Spleen (tissue), 11 donors: Measurements from ENCODE around the gene GID8. TPM values are rescaled to one million over a fixed set of nuclear protein-coding genes. Genes with fewer than 3 reads are reported as not detected.

Experiments used
- DNase-seq: peaks from one replicate; pipeline ENCODE4 v3.0.0-alpha.2; 2020
- H3K27ac ChIP-seq, 8 donors: fragments of 200-600 bp; sonication (generic) in 7 of 8; 1 replicate in 4 of 8; 2 replicates in 4 of 8; pipeline versions ENCODE4 v1.5.0 to v1.8.0; 2016 to 2021; ENCODE audit warnings: inconsistent platforms in 4 of 8, mild to moderate bottlenecking in 4 of 8, moderate library complexity in 1 of 8
- H3K27me3 ChIP-seq, 7 donors: fragments of 200-600 bp; sonication (generic) in 6 of 7; replicated peaks in 1 of 7; 1 replicate in 4 of 7; 2 replicates in 3 of 7; pipeline versions ENCODE4 v1.5.0 to v1.8.0; 2016 to 2021; ENCODE audit warnings: inconsistent platforms in 3 of 7, mild to moderate bottlenecking in 1 of 7
- H3K36me3 ChIP-seq, 6 donors: fragments of 200-600 bp; sonication (generic) in 5 of 6; 1 replicate in 4 of 6; 2 replicates in 2 of 6; pipeline versions ENCODE4 v1.5.0 to v1.8.0; 2016 to 2021; ENCODE audit warnings: inconsistent platforms in 2 of 6
- H3K4me1 ChIP-seq, 6 donors: fragments of 200-600 bp; sonication (generic) in 5 of 6; 1 replicate in 3 of 6; 2 replicates in 3 of 6; pipeline versions ENCODE4 v1.5.0 to v1.8.0; 2016 to 2021; ENCODE audit warnings: inconsistent platforms in 3 of 6
- H3K4me3 ChIP-seq, 8 donors: fragments of 200-600 bp; sonication (generic) in 7 of 8; 1 replicate in 4 of 8; 2 replicates in 4 of 8; pipeline versions ENCODE4 v1.5.0 to v1.8.0; 2016 to 2021; ENCODE audit warnings: inconsistent platforms in 4 of 8, mild to moderate bottlenecking in 4 of 8, moderate library complexity in 2 of 8
- H3K9me3 ChIP-seq, 8 donors: fragments of 200-600 bp; sonication (generic) in 7 of 8; 1 replicate in 4 of 8; 2 replicates in 4 of 8; pipeline versions ENCODE4 v1.5.0 to v1.8.0; 2016 to 2021; ENCODE audit warnings: inconsistent platforms in 4 of 8
- CTCF ChIP-seq, 11 experiments: fragments of 200-600 bp in 7 of 11; fragments of 450-650 bp in 4 of 11; sonication (generic) in 4 of 11; IDR thresholded peaks in 8 of 11; conservative IDR thresholded peaks in 3 of 11; 1 replicate in 7 of 11; 2 replicates in 4 of 11; pipeline versions ENCODE4 v1.4.0 to v1.8.0; 2016 to 2021; ENCODE audit warnings: antibody characterized with exemption in 11 of 11, inconsistent platforms in 4 of 11, mild to moderate bottlenecking in 1 of 11
- POLR2A ChIP-seq, 3 donors: fragments of 450-650 bp; IDR thresholded peaks; one replicate each; pipeline ENCODE4 v1.5.1; 2017; ENCODE audit warnings: antibody characterized with exemption in 3 of 3, mild to moderate bottlenecking in 1 of 3
- POLR2AphosphoS5 ChIP-seq, 3 donors: sonication (generic); formaldehyde crosslinking; IDR thresholded peaks; one replicate each; pipeline ENCODE4 v1.5.1; 2017; ENCODE audit warnings: antibody characterized with exemption in 3 of 3
- WGBS, 5 donors: extraction: QIAGEN DNeasy Blood & Tissue Kit in 3 of 5; methylation state at CpG; one replicate each; pipeline versions ENCODE4 v1.1.5 to v1.1.7; 2013 to 2018; 5-methylcytosine and 5-hydroxymethylcytosine counted together
- intact Hi-C: fragments of 100-400 bp; cut with DNase I; formaldehyde crosslinking; loops from one replicate; pipeline ENCODE4 v1.15.0; 2023; ENCODE audit warnings: low total_unique reads
- polyA plus RNA-seq, 3 donors: library from polyadenylated mRNA; stranded (reverse); fragments of 200-250 nt; gene quantifications; one replicate each; pipeline ENCODE4 v1.2.1, GENCODE V29; 2013
- total RNA-seq, 7 donors: library from RNA; depleted of rRNA in 3 of 7; stranded (reverse); fragments of >200 nt in 3 of 7; fragmentation: NEBNext Ultra II Directional in 4 of 7; extraction: Animal tissue kit (Norgen Biotek cat#: 25700) in 4 of 7; gene quantifications; one replicate each; pipeline versions ENCODE4 v1.1.0 to v1.2.1, GENCODE V29; 2016 to 2021
- donor health status: healthy with polysubstance abuse.
- donor health status: DM: no; HTN: no; CAD: no; lungs with moderate emphysema.
- donor health status: DM: no; HTN: no; CAD: no.
- donor health status: Bipolar disorder and iron deficiency.
- donor health status: healthy.
- donor health status: DM: no; HTN: no; CAD: no.
- donor health status: DM: yes; HTN: yes; CAD: no.

Gene GID8
- total and polyA plus RNA-seq, 10 donors: 9.7 to 33.3 (median 28.1) TPM

- intact Hi-C loops: no loop called here
- no peaks in the 10 kb centered on the region for H3K9me3 ChIP-seq
- no peak for DNase-seq
- peaks cover 5 to 16% (median 13%) of the 10 kb centered on the region in 6 donors for H3K4me1 ChIP-seq
- no peak overlapping the region for H3K27ac ChIP-seq
- TF ChIP-seq CTCF (IDR thresholded peaks at IDR 0.05 in 8 of 11, conservative IDR thresholded peaks at IDR 0.05 in 3 of 11): no peak
- no peak for TF ChIP-seq POLR2A (IDR thresholded peaks at IDR 0.05)
- TF ChIP-seq POLR2AphosphoS5 (IDR thresholded peaks at IDR 0.05): no peak
- H3K4me3 ChIP-seq: no peak overlapping the region
- WGBS, 5 donors: 64 to 80% (median 77%) methylated on average over 8 to 10 of the region's 10 CpGs
- peaks cover 0 to 16% (median 0%) of the 10 kb centered on the region in 6 donors for H3K36me3 ChIP-seq
- H3K27me3 ChIP-seq: peaks cover 0 to 68% (median 54%) of the 10 kb centered on the region in 7 donors
Observed at GRCh38 chr20:62971211-62971949, 33.4 kb downstream of the GID8 start.

- Histone ChIP-seq H3K27me3 (peaks cover 0 to 76% (median 62%) of the 10 kb centered on the region in 7 donors), H3K4me1 (peaks cover 5 to 21% (median 15%) of the 10 kb centered on the region in 6 donors), H3K36me3 (peaks cover 0 to 8% (median 0%) of the 10 kb centered on the region in 6 donors), H3K4me3 (peak overlapping the region in 6 of 8 donors; percentile 16 to 62 (median 24)), H3K27ac (no peak overlapping the region), H3K9me3 (no peaks in the 10 kb centered on the region)
- TF ChIP-seq POLR2AphosphoS5 (IDR thresholded peaks at IDR 0.05) (peak; percentile 32 to 70 (median 59)), CTCF (IDR thresholded peaks at IDR 0.05 in 8 of 11, conservative IDR thresholded peaks at IDR 0.05 in 3 of 11) (peak; percentile 79 to 95 (median 88)), POLR2A (IDR thresholded peaks at IDR 0.05) (no peak)
- DNase-seq: peak; percentile 95
- 3 to 7% (median 4%) methylated on average over 30 to 38 of the region's 38 CpGs for WGBS, 5 donors
- intact Hi-C loops: loop anchor here (2.0 kb wide), 1 partner anchor 37 kb away; no protein-coding TSS in a partner anchor
Observed at GRCh38 chr20:62971950-62972844, 34.2 kb downstream of the GID8 start.

GRCh38 chr20:62972845-62973745 lies 35.1 kb downstream of the GID8 start:
- Histone ChIP-seq H3K4me1 (peaks cover 5 to 30% (median 24%) of the 10 kb centered on the region in 6 donors), H3K4me3 (peak overlapping the region in 6 of 8 donors; percentile 16 to 62 (median 24)), H3K9me3 (no peaks in the 10 kb centered on the region), H3K27me3 (peaks cover 0 to 85% (median 71%) of the 10 kb centered on the region in 7 donors), H3K27ac (no peak overlapping the region), H3K36me3 (no peaks in the 10 kb centered on the region)
- 15 to 24% (median 22%) methylated on average over 34 to 48 of the region's 48 CpGs for WGBS, 5 donors
- intact Hi-C loops: loop anchor here (2.0 kb wide), 1 partner anchor 36 kb away; no protein-coding TSS in a partner anchor
- DNase-seq: no peak
- TF ChIP-seq POLR2A (IDR thresholded peaks at IDR 0.05) (no peak), POLR2AphosphoS5 (IDR thresholded peaks at IDR 0.05) (no peak), CTCF (IDR thresholded peaks at IDR 0.05 in 8 of 11, conservative IDR thresholded peaks at IDR 0.05 in 3 of 11) (no peak)
